Neural progenitor cell (in vitro differentiated cells): ENCODE measurements around the gene SLC6A18. TPM values are rescaled to one million over a fixed set of nuclear protein-coding genes. Genes with fewer than 3 reads are reported as not detected.

Experiments used
- DNase-seq: peaks from one replicate; pipeline ENCODE4 v3.0.0-alpha.2; 2016; ENCODE audit warnings: low spot score
- H2AFZ ChIP-seq: fragments of 200-600 bp; sonication (generic); replicated peaks from 2 replicates; pipeline ENCODE4 v1.6.1; 2016; ENCODE audit warnings: antibody characterized with exemption
- H3F3A ChIP-seq: fragments of 200-600 bp; sonication (generic); 2 replicates; pipeline ENCODE4 v1.6.1; 2016; ENCODE audit warnings: antibody characterized with exemption, low read depth
- H3K27ac ChIP-seq: fragments of 200-600 bp; sonication (generic); 2 replicates; pipeline ENCODE4 v1.5.1; 2016; ENCODE audit warnings: mild to moderate bottlenecking
- H3K27me3 ChIP-seq: fragments of 200-600 bp; sonication (generic); 2 replicates; pipeline ENCODE4 v1.6.1; 2016; ENCODE audit warnings: mild to moderate bottlenecking, moderate library complexity
- H3K36me3 ChIP-seq: fragments of 200-600 bp; sonication (generic); 2 replicates; pipeline ENCODE4 v1.5.1; 2016
- H3K4me1 ChIP-seq: fragments of 200-600 bp; sonication (generic); 2 replicates; pipeline ENCODE4 v1.6.1; 2016; ENCODE audit warnings: mixed run types
- H3K4me2 ChIP-seq: fragments of 200-600 bp; sonication (generic); 2 replicates; pipeline ENCODE4 v1.6.1; 2016
- H3K4me3 ChIP-seq: fragments of 200-600 bp; sonication (generic); 2 replicates; pipeline ENCODE4 v1.5.1; 2016
- H3K79me2 ChIP-seq: fragments of 200-600 bp; sonication (generic); 2 replicates; pipeline ENCODE4 v1.6.1; 2016; ENCODE audit warnings: low read depth
- H3K9ac ChIP-seq: fragments of 200-600 bp; sonication (generic); 2 replicates; pipeline ENCODE4 v1.6.1; 2016
- H3K9me3 ChIP-seq: fragments of 200-600 bp; sonication (generic); 2 replicates; pipeline ENCODE4 v1.5.1; 2016; ENCODE audit warnings: low read depth
- H4K20me1 ChIP-seq: fragments of 200-600 bp; sonication (generic); 2 replicates; pipeline ENCODE4 v1.6.1; 2016; ENCODE audit warnings: low read depth
- H3K27ac Mint-ChIP-seq: 3 replicates; pipeline ENCODE4 v1.8.0; 2021; ENCODE audit warnings: mixed read lengths
- H3K27me3 Mint-ChIP-seq: 2 replicates; pipeline ENCODE4 v1.8.0; 2022; ENCODE audit warnings: low read depth, mild to moderate bottlenecking, inconsistent platforms, moderate library complexity, mixed read lengths; ENCODE audit not compliant: insufficient read depth
- H3K36me3 Mint-ChIP-seq: 3 replicates; pipeline ENCODE4 v1.8.0; 2021; ENCODE audit warnings: mixed read lengths
- H3K4me1 Mint-ChIP-seq: 3 replicates; pipeline ENCODE4 v1.8.0; 2021; ENCODE audit warnings: mixed read lengths
- H3K4me3 Mint-ChIP-seq: 3 replicates; pipeline ENCODE4 v1.8.0; 2021; ENCODE audit warnings: mild to moderate bottlenecking, moderate library complexity, mixed read lengths
- H3K9me3 Mint-ChIP-seq: 3 replicates; pipeline ENCODE4 v1.8.0; 2020; ENCODE audit warnings: mixed read lengths
- CTCF ChIP-seq: fragments of 200-600 bp; sonication (generic); IDR thresholded peaks from 2 replicates; pipeline ENCODE4 v1.5.1; 2017; ENCODE audit warnings: antibody characterized with exemption, mild to moderate bottlenecking
- EZH2 ChIP-seq: fragments of 200-600 bp; sonication (generic); IDR thresholded peaks from 2 replicates; pipeline ENCODE4 v1.6.1; 2017; ENCODE audit warnings: antibody characterized with exemption, mild to moderate bottlenecking, moderate library complexity
- EZH2phosphoT487 ChIP-seq: fragments of 200-600 bp; sonication (generic); IDR thresholded peaks from 2 replicates; pipeline ENCODE4 v1.6.1; 2017; ENCODE audit warnings: antibody characterized with exemption
- total RNA-seq: library from RNA; depleted of rRNA; stranded (reverse); fragments of >200 nt; gene quantifications from 2 replicates; pipeline ENCODE4 v1.2.3, GENCODE V29; 2015; ENCODE audit warnings: low replicate concordance

SLC6A18 gene
- total RNA-seq, 1 donor from 2014 or later: not detected

- Histone ChIP-seq H3K79me2 (no peaks in the 10 kb centered on the region), H4K20me1 (peaks cover 29% of the 10 kb centered on the region), H3K27ac (no peak overlapping the region), H2AFZ (no peak overlapping the region), H3F3A (no peaks in the 10 kb centered on the region), H3K9ac (no peak overlapping the region), H3K36me3 (no peaks in the 10 kb centered on the region), H3K27me3 (peaks cover 16% of the 10 kb centered on the region), H3K4me1 (peaks cover 5% of the 10 kb centered on the region), H3K4me3 (no peak overlapping the region), H3K4me2 (peak overlapping the region; percentile 35), H3K9me3 (no peaks in the 10 kb centered on the region)
- Mint-ChIP-seq H3K27ac (no peak overlapping the region), H3K9me3 (no peaks in the 10 kb centered on the region), H3K36me3 (no peaks in the 10 kb centered on the region), H3K4me3 (no peak overlapping the region), H3K4me1 (peaks cover 2% of the 10 kb centered on the region), H3K27me3 (peaks cover 7% of the 10 kb centered on the region)
- TF ChIP-seq EZH2: no peak
- DNase-seq: peak; percentile 93
These were observed 21.7 kb downstream of the SLC6A18 start for GRCh38 chr5:1246711-1247431.

- peaks cover 29% of the 10 kb centered on the region for H4K20me1 ChIP-seq
- no peaks in the 10 kb centered on the region for H3K36me3 ChIP-seq
- H3K4me1 ChIP-seq: peaks cover 5% of the 10 kb centered on the region
- Mint-ChIP-seq H3K9me3 (no peaks in the 10 kb centered on the region), H3K27ac (no peak overlapping the region), H3K4me1 (peaks cover 2% of the 10 kb centered on the region), H3K4me3 (no peak overlapping the region), H3K27me3 (peaks cover 8% of the 10 kb centered on the region), H3K36me3 (no peaks in the 10 kb centered on the region)
- peaks cover 16% of the 10 kb centered on the region for H3K27me3 ChIP-seq
- no peaks in the 10 kb centered on the region for H3F3A ChIP-seq
- H3K4me3 ChIP-seq: no peak overlapping the region
- DNase-seq: no peak
- no peak overlapping the region for H3K9ac ChIP-seq
- no peak overlapping the region for H2AFZ ChIP-seq
- no peak overlapping the region for H3K27ac ChIP-seq
- H3K4me2 ChIP-seq: no peak overlapping the region
- TF ChIP-seq EZH2 (no peak), EZH2phosphoT487 (no peak), CTCF (no peak)
- H3K79me2 ChIP-seq: no peaks in the 10 kb centered on the region
- no peaks in the 10 kb centered on the region for H3K9me3 ChIP-seq
These were observed 22.6 kb downstream of the SLC6A18 start for GRCh38 chr5:1247811-1248210.

- TF ChIP-seq EZH2 (no peak), EZH2phosphoT487 (no peak), CTCF (no peak)
- Histone ChIP-seq H3K9ac (no peak overlapping the region), H3F3A (no peaks in the 10 kb centered on the region), H3K9me3 (no peaks in the 10 kb centered on the region), H3K4me3 (no peak overlapping the region), H3K79me2 (no peaks in the 10 kb centered on the region), H3K4me1 (no peaks in the 10 kb centered on the region), H4K20me1 (peaks cover 29% of the 10 kb centered on the region), H3K27me3 (peaks cover 16% of the 10 kb centered on the region), H3K4me2 (no peak overlapping the region), H2AFZ (no peak overlapping the region), H3K36me3 (no peaks in the 10 kb centered on the region), H3K27ac (no peak overlapping the region)
- H3K9me3 Mint-ChIP-seq: no peaks in the 10 kb centered on the region
- peaks cover 9% of the 10 kb centered on the region for H3K27me3 Mint-ChIP-seq
- no peak for DNase-seq
- peaks cover 2% of the 10 kb centered on the region for H3K4me1 Mint-ChIP-seq
- no peaks in the 10 kb centered on the region for H3K36me3 Mint-ChIP-seq
- H3K4me3 Mint-ChIP-seq: no peak overlapping the region
- H3K27ac Mint-ChIP-seq: no peak overlapping the region
These were observed 24.4 kb downstream of the SLC6A18 start for GRCh38 chr5:1249366-1250280.
